Right lobe of liver (tissue), 4 donors: Measurements from ENCODE around the gene MAST1.

ENCODE experiments used
- CTCF ChIP-seq, 4 donors: fragments of 200-600 bp in 3 of 4; fragments of 450-650 bp in 1 of 4; IDR thresholded peaks; one replicate each; pipeline versions ENCODE4 v1.5.1 to v1.8.0; 2016 to 2022; ENCODE audit warnings: antibody characterized with exemption in 4 of 4, mild to moderate bottlenecking in 2 of 4
- POLR2A ChIP-seq: fragments of 450-650 bp; IDR thresholded peaks from one replicate; pipeline ENCODE4 v1.6.1; 2017; ENCODE audit warnings: antibody characterized with exemption, mild to moderate bottlenecking
- donor health status: DM: no; HTN: no; CAD: no.
- donor health status: DM: no; HTN: no; CAD: no.
- donor health status: DM: no; HTN: yes; CAD: no.

- TF ChIP-seq POLR2A (no peak), CTCF (IDR thresholded peaks at IDR 0.05) (no peak)
These were observed 58.1 kb downstream of the MAST1 start for GRCh38 chr19:12896460-12896859.
